Cardiac septum (tissue), 1 donor: Measurements from ENCODE around the gene TRPV5. TPM values are rescaled to one million over a fixed set of nuclear protein-coding genes. Genes with fewer than 3 reads are reported as not detected.

Experiments used
- DNase-seq: peaks from one replicate; pipeline ENCODE4 v3.0.0-alpha.2; 2020; ENCODE audit warnings: low spot score
- intact Hi-C: fragments of 100-400 bp; cut with DNase I; formaldehyde crosslinking; loops from one replicate; pipeline ENCODE4 v1.14.0; 2022
- total RNA-seq: library from RNA; stranded (reverse); fragmentation: NEBNext Ultra II Directional; extraction: Animal tissue kit (Norgen Biotek cat#: 25700); gene quantifications from one replicate; pipeline ENCODE4 v1.2.1, GENCODE V29; 2021
- donor health status: DM: no; HTN: no; CAD: no.

TRPV5 gene
- total RNA-seq, 1 donor from 2014 or later, result not detected

DNA sequence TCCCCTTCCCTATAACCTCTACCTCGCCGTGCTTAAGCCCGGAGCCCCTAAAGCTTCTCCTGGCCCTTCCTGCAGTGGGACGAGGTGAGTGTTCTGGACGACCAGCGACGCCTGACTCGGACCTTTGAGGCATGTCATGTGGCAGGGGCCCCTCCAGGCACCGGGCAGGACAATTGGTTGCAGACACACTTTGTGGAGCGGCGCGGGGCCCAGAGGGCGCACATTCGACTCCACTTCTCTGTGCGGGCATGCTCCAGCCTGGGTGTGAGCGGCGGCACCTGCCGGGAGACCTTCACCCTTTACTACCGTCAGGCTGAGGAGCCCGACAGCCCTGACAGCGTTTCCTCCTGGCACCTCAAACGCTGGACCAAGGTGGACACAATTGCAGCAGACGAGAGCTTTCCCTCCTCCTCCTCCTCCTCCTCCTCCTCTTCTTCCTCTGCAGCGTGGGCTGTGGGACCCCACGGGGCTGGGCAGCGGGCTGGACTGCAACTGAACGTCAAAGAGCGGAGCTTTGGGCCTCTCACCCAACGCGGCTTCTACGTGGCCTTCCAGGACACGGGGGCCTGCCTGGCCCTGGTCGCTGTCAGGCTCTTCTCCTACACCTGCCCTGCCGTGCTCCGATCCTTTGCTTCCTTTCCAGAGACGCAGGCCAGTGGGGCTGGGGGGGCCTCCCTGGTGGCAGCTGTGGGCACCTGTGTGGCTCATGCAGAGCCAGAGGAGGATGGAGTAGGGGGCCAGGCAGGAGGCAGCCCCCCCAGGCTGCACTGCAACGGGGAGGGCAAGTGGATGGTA, 69.5 kb downstream of the TRPV5 start:
- DNase-seq, result no peak
- intact Hi-C loops, result no loop called here

GRCh38 chr7:142862786-142863400, 70.7 kb downstream of the TRPV5 start:
- no peak for DNase-seq
- intact Hi-C loops, result no loop called here

GRCh38 chr7:142862351-142862750, 71.2 kb downstream of the TRPV5 start:
- DNase-seq, result no peak
- intact Hi-C loops, result no loop called here

DNA sequence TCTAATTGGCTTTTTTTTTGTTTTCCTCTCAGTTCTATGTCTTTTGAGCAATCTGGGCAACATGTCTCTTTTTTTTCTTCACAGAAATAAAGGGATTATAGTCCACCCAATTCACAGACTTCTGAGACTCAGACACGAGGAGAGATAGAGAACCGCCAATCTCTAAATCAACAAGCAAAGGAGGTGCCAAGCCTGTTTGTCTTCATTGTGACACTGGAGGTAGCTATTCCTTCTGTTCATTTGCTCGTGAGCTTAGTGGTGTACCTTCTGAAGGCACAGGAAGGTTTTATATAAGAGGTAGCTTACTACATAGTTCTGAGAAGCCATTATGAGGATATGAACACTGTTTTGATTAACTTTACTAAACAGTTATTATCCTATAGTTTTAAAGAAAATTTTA, 72.6 kb downstream of the TRPV5 start:
- intact Hi-C loops, result no loop called here
- no peak for DNase-seq

DNA sequence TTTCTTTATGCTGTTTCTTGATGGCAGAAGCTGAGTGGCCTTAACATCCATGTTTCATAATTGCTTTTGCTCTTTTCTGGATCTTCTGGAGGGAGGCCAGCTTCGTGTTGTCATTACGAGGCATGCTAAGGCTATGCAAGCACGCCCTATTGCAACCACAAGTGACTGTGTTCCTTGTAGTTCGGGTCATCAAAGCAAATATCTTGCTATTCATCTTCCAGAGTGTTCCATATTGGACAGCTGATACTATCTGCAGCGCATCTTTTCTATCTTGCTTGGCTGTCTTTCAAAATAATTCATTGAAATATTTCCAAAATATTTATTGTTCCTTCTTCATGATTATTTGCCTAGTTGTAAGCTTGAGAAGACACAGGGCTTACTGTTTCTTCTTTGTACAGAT, 73.7 kb downstream of the TRPV5 start:
- intact Hi-C loops, result no loop called here
- no peak for DNase-seq

GRCh38 chr7:142859411-142859810, 74.1 kb downstream of the TRPV5 start:
- DNase-seq, result no peak
- intact Hi-C loops, result no loop called here

Other genes with a start within 250 kb of the TRPV5 start
- not detected for gene PRSS1, start 184.3 kb downstream of the TRPV5 start, total RNA-seq
- not detected for gene PRSS2, start 162.8 kb downstream of the TRPV5 start, total RNA-seq
- 2.0 TPM for gene EPHB6, start 78.7 kb downstream of the TRPV5 start, total RNA-seq
- gene TRPV6, start 48.0 kb downstream of the TRPV5 start, total RNA-seq, result not detected
- not detected for gene LLCFC1, start 5.7 kb upstream of the TRPV5 start, total RNA-seq
- gene KEL, start 28.6 kb upstream of the TRPV5 start, total RNA-seq, result 0.57 TPM
- not detected for gene OR9A2, start 93.4 kb upstream of the TRPV5 start, total RNA-seq
- not detected for gene OR6V1, start 118.6 kb upstream of the TRPV5 start, total RNA-seq
- gene PIP, start 198.3 kb upstream of the TRPV5 start, total RNA-seq, result not detected
- gene TAS2R39, start 249.7 kb upstream of the TRPV5 start, total RNA-seq, result not detected